ENCODE results near the gene BIN2. TPM values are rescaled to one million over a fixed set of nuclear protein-coding genes. Genes with fewer than 3 reads are reported as not detected.

The BIN2 gene
- total and polyA plus RNA-seq, 9 of the 15 experiments (the other 6 are each of a cell fraction or from before 2014, with no cell fraction given) = 0.04 to 0.39 (median 0.25) TPM; not detected in 1

- TF ChIP-seq REST (IDR thresholded peaks at IDR 0.05; ENCODE audit: borderline replicate concordance) = no peak
- no peak for TF ChIP-seq REST (CRISPR knock-in tag; IDR thresholded peaks at IDR 0.05; ENCODE audit: low read depth)
- no peak for TF ChIP-seq RFX1 (IDR thresholded peaks at IDR 0.05)
- no peak for TF ChIP-seq PHF8 (IDR thresholded peaks at IDR 0.05; ENCODE audit: borderline replicate concordance, low read length)
- TF ChIP-seq EHMT2 (IDR thresholded peaks at IDR 0.05) = no peak
- TF ChIP-seq ZNF699 (CRISPR knock-in tag; IDR thresholded peaks at IDR 0.05; ENCODE audit: insufficient replicate concordance) = no peak
- TF ChIP-seq PHF20 (IDR thresholded peaks at IDR 0.05; ENCODE audit: partially characterized antibody) = no peak
- no peak for TF ChIP-seq MTF1 (CRISPR knock-in tag; IDR thresholded peaks at IDR 0.05; ENCODE audit: borderline replicate concordance)
- TF ChIP-seq U2AF1 (optimal IDR thresholded peaks at IDR 0.05; ENCODE audit: low read depth, low read length) = no peak
- TF ChIP-seq PTBP1 (IDR thresholded peaks at IDR 0.05; ENCODE audit: low read depth, low read length) = no peak
- TF ChIP-seq STAT5A (IDR thresholded peaks at IDR 0.05; ENCODE audit: borderline replicate concordance, low read length) = 0 out of 2 replicates have a peak, but pooled peaks have one; percentile 29
- no peak for TF ChIP-seq MAFF (IDR thresholded peaks at IDR 0.05; ENCODE audit: low read length)
- TF ChIP-seq MEF2A (IDR thresholded peaks at IDR 0.05; ENCODE audit: control insufficient read depth, low read depth, low read length) = no peak
- no peak for TF ChIP-seq GTF2E2 (tag; IDR thresholded peaks at IDR 0.05)
- TF ChIP-seq POLR2AphosphoS5 (IDR thresholded peaks at IDR 0.05; ENCODE audit: control insufficient read depth, insufficient read depth, low read depth, low read length) = peak; percentile 41; the same call in 1 of the 2 replicates
- TF ChIP-seq ZNF24 (IDR thresholded peaks at IDR 0.05) = no peak
- no peak for TF ChIP-seq TRIM25 (IDR thresholded peaks at IDR 0.05; ENCODE audit: borderline replicate concordance)
- TF ChIP-seq FOXA1 (IDR thresholded peaks at IDR 0.05; ENCODE audit: borderline replicate concordance) = no peak
- no peak for TF ChIP-seq MCM7 (IDR thresholded peaks at IDR 0.05)
- no peak for TF ChIP-seq ZNF551 (CRISPR knock-in tag; IDR thresholded peaks at IDR 0.05)
- TF ChIP-seq ESRRA (IDR thresholded peaks at IDR 0.05; ENCODE audit: borderline replicate concordance, low read depth) = no peak; the same call in 1 of the 2 replicates
- TF ChIP-seq ZNF239 (CRISPR knock-in tag; IDR thresholded peaks at IDR 0.05) = no peak
Measured at GRCh38 chr12:51362747-51363342, 38.9 kb upstream of the BIN2 start (continued).

All from K562 (cell line).